ENCODE results near the gene CD55. TPM values are rescaled to one million over a fixed set of nuclear protein-coding genes. Genes with fewer than 3 reads are reported as not detected.
A peak's percentile ranks its signal among the peaks of the same experiment; 100 is the strongest.

The CD55 gene
- total RNA-seq, 1 experiment from 2014 or later: 75.4 TPM

DNA sequence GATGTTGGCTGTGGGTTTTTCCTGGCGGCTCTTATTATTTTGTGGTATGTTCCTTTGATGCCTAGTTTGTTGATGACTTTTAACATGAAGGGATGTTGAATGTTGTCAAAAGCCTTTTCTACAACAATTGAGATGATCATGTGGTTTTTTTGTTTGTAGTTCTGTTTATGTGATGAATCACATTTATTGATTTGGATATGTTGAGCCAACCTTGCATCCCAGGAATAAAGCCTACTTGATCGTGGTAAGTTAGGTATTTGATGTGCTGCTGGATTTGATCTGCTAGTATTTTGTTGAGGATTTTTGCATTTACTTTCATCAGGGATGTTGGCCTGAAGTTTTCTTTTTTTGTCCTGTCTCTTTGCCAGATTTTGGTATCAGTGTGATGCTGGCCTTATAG lies 28.5 kb downstream of the CD55 start:
- RAD21 ChIA-PET (ENCODE audit: low non-redundant PET in 1 of 2, low total read pairs in 2 of 2, uncharacterized antibody in 2 of 2, unreplicated experiment in 2 of 2): no interaction called here
- 0 out of 2 replicates have a peak, but pooled peaks have one; percentile 7 for TF ChIP-seq FOSL1 (IDR thresholded peaks at IDR 0.05; ENCODE audit: low read depth)
- TF ChIP-seq, protein P1, sequence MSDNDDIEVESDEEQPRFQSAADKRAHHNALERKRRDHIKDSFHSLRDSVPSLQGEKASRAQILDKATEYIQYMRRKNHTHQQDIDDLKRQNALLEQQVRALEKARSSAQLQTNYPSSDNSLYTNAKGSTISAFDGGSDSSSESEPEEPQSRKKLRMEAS (IDR thresholded peaks at IDR 0.05): no peak

DNA sequence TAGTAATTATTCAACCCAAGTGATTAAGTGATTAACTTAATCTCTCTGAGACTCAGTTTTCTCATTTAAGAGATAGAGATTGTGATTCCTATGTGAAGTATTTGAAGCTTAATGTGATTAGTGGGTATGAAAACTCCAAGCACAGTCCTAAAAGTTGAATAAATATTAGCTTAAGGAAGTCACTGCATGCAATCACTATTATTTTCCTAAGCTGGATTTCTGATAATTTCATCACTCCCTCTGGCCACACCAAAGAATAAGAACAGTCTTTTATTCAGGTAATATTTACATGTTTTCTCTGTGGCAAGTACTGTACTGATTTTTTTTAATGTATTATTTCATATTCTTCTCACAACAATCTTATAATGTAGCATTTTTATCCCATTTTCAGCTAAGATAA lies 31.1 kb downstream of the CD55 start:
- ATAC-seq (no peak), DNase-seq (ENCODE audit: low read depth, low spot score) (no peak)
- no peak overlapping the region for H3K4me2 ChIP-seq (ENCODE audit: low read length)
- no peaks in the 10 kb centered on the region for H3K79me2 ChIP-seq (ENCODE audit: insufficient read depth, low read length)
- BruUV-seq (replicated peaks): no TSS peak
- no peak overlapping the region for H2AFZ ChIP-seq (ENCODE audit: low read depth, low read length, poor library complexity, severe bottlenecking)
- intact Hi-C loops (cut with micrococcal nuclease): no loop called here
- no peak overlapping the region for H3K4me3 ChIP-seq (replicated peaks in 1 of 2; ENCODE audit: low read depth in 1 of 2, low read length in 2 of 2)
- H3K4me1 ChIP-seq (ENCODE audit: control insufficient read depth in 1 of 2, insufficient read depth in 2 of 2, low read length in 2 of 2): no peaks in the 10 kb centered on the region
- H4K20me1 ChIP-seq (ENCODE audit: insufficient read depth): no peaks in the 10 kb centered on the region
- no peak for TF ChIP-seq ELF1 (IDR thresholded peaks at IDR 0.05; ENCODE audit: borderline replicate concordance, low read depth)
- no peak for TF ChIP-seq SRF (IDR thresholded peaks at IDR 0.05; ENCODE audit: low read depth)
- TF ChIP-seq SIN3A (IDR thresholded peaks at IDR 0.05; ENCODE audit: low read depth): no peak
- no peak for TF ChIP-seq ZFX (IDR thresholded peaks at IDR 0.05)
- TF ChIP-seq, protein P2, sequence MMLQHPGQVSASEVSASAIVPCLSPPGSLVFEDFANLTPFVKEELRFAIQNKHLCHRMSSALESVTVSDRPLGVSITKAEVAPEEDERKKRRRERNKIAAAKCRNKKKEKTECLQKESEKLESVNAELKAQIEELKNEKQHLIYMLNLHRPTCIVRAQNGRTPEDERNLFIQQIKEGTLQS (IDR thresholded peaks at IDR 0.05): no peak
- TF ChIP-seq, protein P3, sequence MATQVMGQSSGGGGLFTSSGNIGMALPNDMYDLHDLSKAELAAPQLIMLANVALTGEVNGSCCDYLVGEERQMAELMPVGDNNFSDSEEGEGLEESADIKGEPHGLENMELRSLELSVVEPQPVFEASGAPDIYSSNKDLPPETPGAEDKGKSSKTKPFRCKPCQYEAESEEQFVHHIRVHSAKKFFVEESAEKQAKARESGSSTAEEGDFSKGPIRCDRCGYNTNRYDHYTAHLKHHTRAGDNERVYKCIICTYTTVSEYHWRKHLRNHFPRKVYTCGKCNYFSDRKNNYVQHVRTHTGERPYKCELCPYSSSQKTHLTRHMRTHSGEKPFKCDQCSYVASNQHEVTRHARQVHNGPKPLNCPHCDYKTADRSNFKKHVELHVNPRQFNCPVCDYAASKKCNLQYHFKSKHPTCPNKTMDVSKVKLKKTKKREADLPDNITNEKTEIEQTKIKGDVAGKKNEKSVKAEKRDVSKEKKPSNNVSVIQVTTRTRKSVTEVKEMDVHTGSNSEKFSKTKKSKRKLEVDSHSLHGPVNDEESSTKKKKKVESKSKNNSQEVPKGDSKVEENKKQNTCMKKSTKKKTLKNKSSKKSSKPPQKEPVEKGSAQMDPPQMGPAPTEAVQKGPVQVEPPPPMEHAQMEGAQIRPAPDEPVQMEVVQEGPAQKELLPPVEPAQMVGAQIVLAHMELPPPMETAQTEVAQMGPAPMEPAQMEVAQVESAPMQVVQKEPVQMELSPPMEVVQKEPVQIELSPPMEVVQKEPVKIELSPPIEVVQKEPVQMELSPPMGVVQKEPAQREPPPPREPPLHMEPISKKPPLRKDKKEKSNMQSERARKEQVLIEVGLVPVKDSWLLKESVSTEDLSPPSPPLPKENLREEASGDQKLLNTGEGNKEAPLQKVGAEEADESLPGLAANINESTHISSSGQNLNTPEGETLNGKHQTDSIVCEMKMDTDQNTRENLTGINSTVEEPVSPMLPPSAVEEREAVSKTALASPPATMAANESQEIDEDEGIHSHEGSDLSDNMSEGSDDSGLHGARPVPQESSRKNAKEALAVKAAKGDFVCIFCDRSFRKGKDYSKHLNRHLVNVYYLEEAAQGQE (IDR thresholded peaks at IDR 0.05; ENCODE audit: low read depth): no peak
- TF ChIP-seq, protein P1 (IDR thresholded peaks at IDR 0.05): no peak
- no peak for TF ChIP-seq CBX3 (IDR thresholded peaks at IDR 0.05; ENCODE audit: low read depth)
- no peak for TF ChIP-seq RAD21 (IDR thresholded peaks at IDR 0.05; ENCODE audit: low read depth)
- TF ChIP-seq YY1 (IDR thresholded peaks at IDR 0.05; ENCODE audit: extremely low read depth, insufficient replicate concordance, low read depth, low read length): no peak
- TF ChIP-seq EZH2 (IDR thresholded peaks at IDR 0.05): no peak
- TF ChIP-seq SP1 (IDR thresholded peaks at IDR 0.05; ENCODE audit: low read depth): no peak
- TF ChIP-seq POLR2AphosphoS5 (IDR thresholded peaks at IDR 0.05; ENCODE audit: low read depth, low read length): no peak
- no peaks in the 10 kb centered on the region for H3K27me3 ChIP-seq (ENCODE audit: insufficient read depth, low read length)
- H3K9me3 ChIP-seq (ENCODE audit: control insufficient read depth in 1 of 2, insufficient read depth in 1 of 2, low read depth in 1 of 2, low read length in 2 of 2): no peaks in the 10 kb centered on the region
- ChIA-PET CTCF (no interaction called here), POLR2A (no interaction called here), RAD21 (ENCODE audit: low non-redundant PET in 1 of 2, low total read pairs in 2 of 2, uncharacterized antibody in 2 of 2, unreplicated experiment in 2 of 2) (no interaction called here)
- H3K36me3 ChIP-seq (ENCODE audit: control insufficient read depth in 1 of 2, insufficient read depth in 2 of 2, low read length in 2 of 2): peaks cover 0 to 3% of the 10 kb centered on the region in 2 experiments; a peak in 1 of 4 replicates
- H3K27ac ChIP-seq (ENCODE audit: low read depth, low read length): no peak overlapping the region
- no peaks in the 10 kb centered on the region for H3K9me2 ChIP-seq (ENCODE audit: insufficient read depth)
- H3K9ac ChIP-seq (ENCODE audit: low read length): no peak overlapping the region

More for the DNA sequence above, 28.5 kb downstream of the CD55 start:
- no peaks in the 10 kb centered on the region for H3K79me2 ChIP-seq (ENCODE audit: insufficient read depth, low read length)
- no peak overlapping the region for H3K27ac ChIP-seq (ENCODE audit: low read depth, low read length)
- no peaks in the 10 kb centered on the region for H3K27me3 ChIP-seq (ENCODE audit: insufficient read depth, low read length)
- intact Hi-C loops (cut with micrococcal nuclease): no loop called here
- H3K9me2 ChIP-seq (ENCODE audit: insufficient read depth): no peaks in the 10 kb centered on the region
- H3K4me3 ChIP-seq (replicated peaks in 1 of 2; ENCODE audit: low read depth in 1 of 2, low read length in 2 of 2): no peak overlapping the region
- H3K4me1 ChIP-seq (ENCODE audit: control insufficient read depth in 1 of 2, insufficient read depth in 2 of 2, low read length in 2 of 2): no peaks in the 10 kb centered on the region
- no peaks in the 10 kb centered on the region for H3K9me3 ChIP-seq (ENCODE audit: control insufficient read depth in 1 of 2, insufficient read depth in 1 of 2, low read depth in 1 of 2, low read length in 2 of 2)
- BruUV-seq (replicated peaks): no TSS peak
- H3K36me3 ChIP-seq (ENCODE audit: control insufficient read depth in 1 of 2, insufficient read depth in 2 of 2, low read length in 2 of 2): peaks cover 0 to 6% of the 10 kb centered on the region in 2 experiments; a peak in 1 of 4 replicates
- POLR2A ChIA-PET: no interaction called here
- no peaks in the 10 kb centered on the region for H4K20me1 ChIP-seq (ENCODE audit: insufficient read depth)
- H3K4me2 ChIP-seq (ENCODE audit: low read length): no peak overlapping the region
- no peak for DNase-seq (ENCODE audit: low read depth, low spot score)
- H3K9ac ChIP-seq (ENCODE audit: low read length): no peak overlapping the region
- ATAC-seq: no peak
- H2AFZ ChIP-seq (ENCODE audit: low read depth, low read length, poor library complexity, severe bottlenecking): no peak overlapping the region
- CTCF ChIA-PET: no interaction called here
